Ishikawa (cell line): ENCODE measurements around the gene RNASET2.

Source experiments
- CEBPB ChIP-seq: IDR thresholded peaks from 2 replicates; pipeline ENCODE4 v1.6.1; 2012
- CREB1 ChIP-seq: IDR thresholded peaks from 2 replicates; pipeline ENCODE4 v1.6.1; 2012; ENCODE audit warnings: low read depth
- EGR1 ChIP-seq: IDR thresholded peaks from 2 replicates; pipeline ENCODE4 v1.6.1; 2012
- EP300 ChIP-seq: IDR thresholded peaks from 2 replicates; pipeline ENCODE4 v1.6.1; 2012; ENCODE audit warnings: borderline replicate concordance
- FOXM1 ChIP-seq: IDR thresholded peaks from 2 replicates; pipeline ENCODE4 v1.6.1; 2012; ENCODE audit warnings: low read depth, borderline replicate concordance
- NFIC ChIP-seq: IDR thresholded peaks from 2 replicates; pipeline ENCODE4 v1.6.1; 2012
- RAD21 ChIP-seq: IDR thresholded peaks from 2 replicates; pipeline ENCODE4 v1.6.1; 2012; ENCODE audit warnings: low read depth
- TAF1 ChIP-seq: IDR thresholded peaks from 2 replicates; pipeline ENCODE4 v1.6.1; 2012; ENCODE audit warnings: low read depth, mild to moderate bottlenecking
- TCF12 ChIP-seq: IDR thresholded peaks from 2 replicates; pipeline ENCODE4 v1.6.1; 2012; ENCODE audit warnings: low read depth
- TEAD4 ChIP-seq: IDR thresholded peaks from 2 replicates; pipeline ENCODE4 v1.6.1; 2012
- YY1 ChIP-seq: IDR thresholded peaks from 2 replicates; pipeline ENCODE4 v1.6.1; 2012; ENCODE audit warnings: low read depth
- ZBTB7A ChIP-seq: IDR thresholded peaks from 2 replicates; pipeline ENCODE4 v1.6.1; 2012; ENCODE audit warnings: low read depth
- TF ChIP-seq, protein P1 (sequence below): IDR thresholded peaks from 2 replicates; pipeline ENCODE4 v1.6.1; 2012; ENCODE audit warnings: low read depth, mild to moderate bottlenecking
- TF ChIP-seq, protein P2 (sequence below): IDR thresholded peaks from 2 replicates; pipeline ENCODE4 v1.6.1; 2012
- TF ChIP-seq, protein P3 (sequence below): IDR thresholded peaks from 2 replicates; pipeline ENCODE4 v1.6.1; 2012

RNASET2 gene

DNA sequence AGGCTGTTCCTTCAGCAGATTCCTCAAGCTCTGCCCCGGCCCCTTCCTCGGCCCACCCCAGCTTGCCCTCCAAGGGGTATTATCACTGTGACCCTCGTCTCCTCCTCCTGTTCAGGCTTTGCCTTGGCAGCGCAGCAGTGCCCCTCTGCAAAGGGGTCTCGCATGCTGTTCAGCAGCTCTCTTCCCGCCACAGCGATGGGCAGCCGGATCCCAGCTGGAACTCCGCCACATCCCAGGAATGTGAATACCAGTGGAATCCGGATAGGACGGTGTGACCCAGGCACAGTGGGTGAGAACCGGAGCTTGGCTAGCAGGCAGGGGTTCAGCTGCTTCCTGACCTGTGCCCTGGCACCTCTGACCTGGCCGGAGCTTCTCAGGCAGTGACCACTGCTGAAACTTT lies 52.9 kb downstream of the RNASET2 start:
- TF ChIP-seq TCF12: no peak
- no peak for TF ChIP-seq YY1
- no peak for TF ChIP-seq TEAD4
- TF ChIP-seq ZBTB7A: no peak
- TF ChIP-seq, protein P1, sequence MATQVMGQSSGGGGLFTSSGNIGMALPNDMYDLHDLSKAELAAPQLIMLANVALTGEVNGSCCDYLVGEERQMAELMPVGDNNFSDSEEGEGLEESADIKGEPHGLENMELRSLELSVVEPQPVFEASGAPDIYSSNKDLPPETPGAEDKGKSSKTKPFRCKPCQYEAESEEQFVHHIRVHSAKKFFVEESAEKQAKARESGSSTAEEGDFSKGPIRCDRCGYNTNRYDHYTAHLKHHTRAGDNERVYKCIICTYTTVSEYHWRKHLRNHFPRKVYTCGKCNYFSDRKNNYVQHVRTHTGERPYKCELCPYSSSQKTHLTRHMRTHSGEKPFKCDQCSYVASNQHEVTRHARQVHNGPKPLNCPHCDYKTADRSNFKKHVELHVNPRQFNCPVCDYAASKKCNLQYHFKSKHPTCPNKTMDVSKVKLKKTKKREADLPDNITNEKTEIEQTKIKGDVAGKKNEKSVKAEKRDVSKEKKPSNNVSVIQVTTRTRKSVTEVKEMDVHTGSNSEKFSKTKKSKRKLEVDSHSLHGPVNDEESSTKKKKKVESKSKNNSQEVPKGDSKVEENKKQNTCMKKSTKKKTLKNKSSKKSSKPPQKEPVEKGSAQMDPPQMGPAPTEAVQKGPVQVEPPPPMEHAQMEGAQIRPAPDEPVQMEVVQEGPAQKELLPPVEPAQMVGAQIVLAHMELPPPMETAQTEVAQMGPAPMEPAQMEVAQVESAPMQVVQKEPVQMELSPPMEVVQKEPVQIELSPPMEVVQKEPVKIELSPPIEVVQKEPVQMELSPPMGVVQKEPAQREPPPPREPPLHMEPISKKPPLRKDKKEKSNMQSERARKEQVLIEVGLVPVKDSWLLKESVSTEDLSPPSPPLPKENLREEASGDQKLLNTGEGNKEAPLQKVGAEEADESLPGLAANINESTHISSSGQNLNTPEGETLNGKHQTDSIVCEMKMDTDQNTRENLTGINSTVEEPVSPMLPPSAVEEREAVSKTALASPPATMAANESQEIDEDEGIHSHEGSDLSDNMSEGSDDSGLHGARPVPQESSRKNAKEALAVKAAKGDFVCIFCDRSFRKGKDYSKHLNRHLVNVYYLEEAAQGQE: no peak
- TF ChIP-seq EP300: no peak
- TF ChIP-seq TAF1: no peak
- TF ChIP-seq, protein P2, sequence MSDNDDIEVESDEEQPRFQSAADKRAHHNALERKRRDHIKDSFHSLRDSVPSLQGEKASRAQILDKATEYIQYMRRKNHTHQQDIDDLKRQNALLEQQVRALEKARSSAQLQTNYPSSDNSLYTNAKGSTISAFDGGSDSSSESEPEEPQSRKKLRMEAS: no peak
- TF ChIP-seq, protein P3, sequence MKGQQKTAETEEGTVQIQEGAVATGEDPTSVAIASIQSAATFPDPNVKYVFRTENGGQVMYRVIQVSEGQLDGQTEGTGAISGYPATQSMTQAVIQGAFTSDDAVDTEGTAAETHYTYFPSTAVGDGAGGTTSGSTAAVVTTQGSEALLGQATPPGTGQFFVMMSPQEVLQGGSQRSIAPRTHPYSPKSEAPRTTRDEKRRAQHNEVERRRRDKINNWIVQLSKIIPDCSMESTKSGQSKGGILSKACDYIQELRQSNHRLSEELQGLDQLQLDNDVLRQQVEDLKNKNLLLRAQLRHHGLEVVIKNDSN: no peak
- no peak for TF ChIP-seq CEBPB
- no peak for TF ChIP-seq NFIC
- TF ChIP-seq RAD21: no peak
- TF ChIP-seq CREB1: no peak
- TF ChIP-seq EGR1: no peak

DNA sequence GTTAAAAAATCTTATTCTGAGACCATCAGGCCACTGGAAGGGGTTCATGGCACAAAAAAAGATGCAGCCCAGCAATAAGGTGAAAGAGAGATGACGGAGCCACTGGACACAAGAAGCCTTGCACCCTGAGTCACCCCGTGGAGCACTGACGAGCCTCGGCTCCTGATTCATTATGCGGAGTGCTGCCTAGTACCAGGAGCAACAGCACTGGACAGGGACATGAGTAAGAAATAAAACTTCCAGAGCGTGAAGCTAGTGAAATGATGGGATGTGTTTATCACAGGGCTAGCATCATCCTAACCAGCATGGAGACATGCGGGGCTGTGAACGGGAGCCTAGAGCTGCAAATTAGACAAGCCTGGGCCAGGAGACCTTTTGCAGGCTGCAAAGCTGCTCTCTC lies 53.3 kb downstream of the RNASET2 start:
- TF ChIP-seq RAD21: no peak
- no peak for TF ChIP-seq NFIC
- no peak for TF ChIP-seq EP300
- no peak for TF ChIP-seq TEAD4
- TF ChIP-seq FOXM1: no peak
- TF ChIP-seq EGR1: no peak
- no peak for TF ChIP-seq YY1
- TF ChIP-seq TAF1: no peak
- no peak for TF ChIP-seq CEBPB
- TF ChIP-seq, protein P2: no peak
- TF ChIP-seq ZBTB7A: no peak
- no peak for TF ChIP-seq TCF12
- no peak for TF ChIP-seq CREB1
- TF ChIP-seq, protein P1: no peak
- TF ChIP-seq, protein P3: no peak

DNA sequence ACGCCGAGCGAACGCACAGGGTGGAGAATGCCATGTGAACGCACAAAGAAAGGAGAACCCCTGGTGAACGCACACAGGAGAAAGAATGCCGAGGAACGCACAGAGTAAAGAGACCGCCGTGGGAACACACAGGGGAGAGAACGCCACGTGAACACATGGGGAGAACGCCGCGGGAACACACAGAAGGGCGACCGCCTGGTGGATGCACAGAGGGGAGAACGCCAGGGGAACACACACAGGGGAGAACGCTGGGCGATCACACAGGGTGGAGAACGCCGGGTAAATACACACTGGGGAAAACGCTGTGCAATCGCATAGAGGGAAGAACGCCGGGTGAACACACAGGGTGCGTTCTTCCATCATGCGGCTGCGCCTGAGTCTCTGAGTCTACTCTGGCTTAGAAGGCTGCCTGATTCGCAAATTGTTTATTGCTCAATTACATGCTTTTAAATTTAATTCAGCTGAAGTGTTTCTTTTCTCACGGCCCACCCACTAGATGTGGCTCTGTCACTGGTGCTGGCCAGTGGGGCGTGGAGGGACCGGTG lies 54.1 kb downstream of the RNASET2 start:
- TF ChIP-seq NFIC: no peak
- TF ChIP-seq, protein P3: no peak
- TF ChIP-seq TAF1: no peak
- TF ChIP-seq TEAD4: no peak

DNA sequence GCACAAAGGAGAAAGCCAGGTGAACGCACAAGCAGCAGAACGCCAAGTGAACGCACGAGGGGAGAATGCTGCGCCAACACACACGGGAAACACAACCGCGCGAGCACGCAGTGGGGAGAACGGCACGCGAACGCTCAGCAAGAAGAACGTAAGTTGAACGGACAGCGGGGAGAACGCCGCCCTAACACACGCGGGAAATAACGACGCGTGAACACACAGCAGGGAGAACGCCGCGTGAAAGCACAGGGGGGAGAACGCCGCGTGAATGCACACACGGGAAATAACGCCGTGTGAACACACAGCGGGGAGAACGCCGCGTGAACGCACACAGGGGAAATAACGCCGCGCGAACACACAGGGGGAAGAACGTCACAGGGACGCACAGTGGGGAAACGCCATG lies 54.7 kb downstream of the RNASET2 start:
- TF ChIP-seq FOXM1 (no peak), NFIC (no peak), ZBTB7A (no peak), TAF1 (no peak), EP300 (no peak), CEBPB (no peak), EGR1 (no peak), TCF12 (no peak), YY1 (no peak)
- TF ChIP-seq, protein P3: no peak
- TF ChIP-seq, protein P1: no peak
- TF ChIP-seq, protein P2: no peak
